HG02884 (cell line): ENCODE results near the gene NPHP4.
"Not testable (repeated sequence)": the region's sequence is repeated elsewhere in the genome, so short reads cannot be mapped to it uniquely, and the experiment has no call there.

ENCODE experiments used
- ATAC-seq: cut with Tn5 transposase; IDR thresholded peaks from one replicate; pipeline ENCODE4 v1.9.1; 2021; ENCODE audit warnings: mild to moderate bottlenecking, moderate library complexity; ENCODE audit not compliant: unreplicated experiment

The NPHP4 gene

GRCh38 chr1:6024376-6024775, 32.2 kb upstream of the NPHP4 start:
- ATAC-seq: no peak

- no peak for ATAC-seq
These were observed 31.1 kb upstream of the NPHP4 start for GRCh38 chr1:6023346-6023745.

- ATAC-seq: no peak
These were observed 30.0 kb upstream of the NPHP4 start for GRCh38 chr1:6022193-6022592.

GRCh38 chr1:6019166-6019845, 27.1 kb upstream of the NPHP4 start:
- ATAC-seq: no peak

GRCh38 chr1:6017654-6018053, 25.4 kb upstream of the NPHP4 start:
- not testable (repeated sequence) for ATAC-seq

- no peak for ATAC-seq
These were observed 24.1 kb upstream of the NPHP4 start for GRCh38 chr1:6016191-6016865.

- no peak for ATAC-seq
These were observed 22.1 kb upstream of the NPHP4 start for GRCh38 chr1:6014130-6014999.

- no peak for ATAC-seq
These were observed 21.3 kb upstream of the NPHP4 start for GRCh38 chr1:6013491-6013890.

GRCh38 chr1:6012529-6013318, 20.5 kb upstream of the NPHP4 start:
- ATAC-seq: no peak

GRCh38 chr1:6011946-6012258, 19.7 kb upstream of the NPHP4 start:
- ATAC-seq: no peak

GRCh38 chr1:6011161-6011945, 19.1 kb upstream of the NPHP4 start:
- ATAC-seq: no peak

GRCh38 chr1:6010554-6010953, 18.3 kb upstream of the NPHP4 start:
- no peak for ATAC-seq

- ATAC-seq: no peak
These were observed 17.2 kb upstream of the NPHP4 start for GRCh38 chr1:6009120-6010040.

- ATAC-seq: no peak
These were observed 16.5 kb upstream of the NPHP4 start for GRCh38 chr1:6008696-6009095.

- no peak for ATAC-seq
These were observed 15.8 kb upstream of the NPHP4 start for GRCh38 chr1:6008084-6008415.

- no peak for ATAC-seq
These were observed 15.3 kb upstream of the NPHP4 start for GRCh38 chr1:6007318-6008083.

GRCh38 chr1:6006882-6007281, 14.7 kb upstream of the NPHP4 start:
- no peak for ATAC-seq

GRCh38 chr1:6005276-6005917, 13.2 kb upstream of the NPHP4 start:
- no peak for ATAC-seq
